Coronary artery (tissue), 2 donors: Measurements from ENCODE around the gene ERAP2.
"Not testable (repeated sequence)": the region's sequence is repeated elsewhere in the genome, so short reads cannot be mapped to it uniquely, and the experiment has no call there.

Source experiments
- DNase-seq: peaks from one replicate; pipeline ENCODE4 v3.0.0-alpha.2; 2017; ENCODE audit warnings: low spot score
- H3K27ac ChIP-seq, 2 donors: fragments of 200-600 bp; sonication (generic); one replicate each; pipeline ENCODE4 v1.5.1; 2016 to 2019
- H3K4me3 ChIP-seq: fragments of 200-600 bp; sonication (generic); 2 replicates; pipeline ENCODE4 v1.5.1; 2016; ENCODE audit warnings: mild to moderate bottlenecking, moderate library complexity
- CTCF ChIP-seq: fragments of 200-600 bp; sonication (generic); IDR thresholded peaks from one replicate; pipeline ENCODE4 v1.5.1; 2019; ENCODE audit warnings: antibody characterized with exemption

The ERAP2 gene

GRCh38 chr5:96926276-96926675 is 50.0 kb downstream of the ERAP2 start:
- no peak for DNase-seq
- TF ChIP-seq CTCF, result no peak
- Histone ChIP-seq H3K27ac (no peak overlapping the region), H3K4me3 (no peak overlapping the region)

- no peak overlapping the region for H3K27ac ChIP-seq
- no peak for DNase-seq
- no peak overlapping the region for H3K4me3 ChIP-seq
- no peak for TF ChIP-seq CTCF
Measured at GRCh38 chr5:96927008-96927407, 50.7 kb downstream of the ERAP2 start.

GRCh38 chr5:96928931-96929708 is 52.8 kb downstream of the ERAP2 start:
- no peak for DNase-seq
- no peak overlapping the region for H3K27ac ChIP-seq
- no peak overlapping the region for H3K4me3 ChIP-seq
- no peak for TF ChIP-seq CTCF

GRCh38 chr5:96930058-96930457 is 53.8 kb downstream of the ERAP2 start:
- no peak for DNase-seq
- Histone ChIP-seq H3K27ac (no peak overlapping the region), H3K4me3 (no peak overlapping the region)
- no peak for TF ChIP-seq CTCF

- Histone ChIP-seq H3K27ac (no peak overlapping the region), H3K4me3 (no peak overlapping the region)
- DNase-seq, result no peak
- no peak for TF ChIP-seq CTCF
Measured at GRCh38 chr5:96930589-96930988, 54.3 kb downstream of the ERAP2 start.

GRCh38 chr5:96931037-96931436 is 54.7 kb downstream of the ERAP2 start:
- DNase-seq, H3K27ac ChIP-seq, H3K4me3 ChIP-seq: not testable (repeated sequence)

GRCh38 chr5:96931605-96932004 is 55.3 kb downstream of the ERAP2 start:
- TF ChIP-seq CTCF, result no peak
- DNase-seq, result no peak
- Histone ChIP-seq H3K4me3 (no peak overlapping the region), H3K27ac (no peak overlapping the region)
